HL-60 (cell line): ENCODE results near the gene LMBRD1.

Experiments
- CTCF ChIP-seq: IDR thresholded peaks from one replicate; pipeline ENCODE4 v1.5.1; 2011; ENCODE audit warnings: low read length, control low read depth, inconsistent platforms; ENCODE audit not compliant: insufficient read depth
- GABPA ChIP-seq: IDR thresholded peaks from 2 replicates; pipeline ENCODE4 v1.6.1; 2012; ENCODE audit warnings: low read depth
- POLR2AphosphoS5 ChIP-seq: IDR thresholded peaks from 2 replicates; pipeline ENCODE4 v1.6.1; 2012; ENCODE audit warnings: low read depth
- SPI1 ChIP-seq: IDR thresholded peaks from 2 replicates; pipeline ENCODE4 v1.6.1; 2012; ENCODE audit warnings: low read depth, mild to moderate bottlenecking, borderline replicate concordance
- TF ChIP-seq, protein P1 (sequence below): IDR thresholded peaks from 2 replicates; pipeline ENCODE4 v1.6.1; 2012; ENCODE audit warnings: low read depth; ENCODE audit not compliant: insufficient replicate concordance

DNA sequence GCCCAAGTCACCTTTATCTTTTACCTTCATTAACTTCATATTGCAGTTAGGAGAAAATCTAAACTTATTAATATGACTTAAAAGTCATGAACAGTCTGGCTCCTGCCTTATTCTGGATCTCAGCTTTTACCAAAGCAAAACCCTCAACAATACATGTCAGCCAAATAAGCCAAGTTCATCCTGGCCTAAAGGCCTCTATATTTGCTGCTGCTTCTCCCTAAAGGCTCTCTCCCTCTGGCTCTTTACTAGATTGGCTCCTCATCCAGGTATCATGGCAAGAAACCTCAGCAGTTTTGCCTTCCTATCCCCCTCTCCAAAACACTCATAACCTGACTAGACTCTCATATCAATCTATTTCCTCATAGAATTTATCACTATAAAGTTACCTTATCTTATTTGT lies 11.1 kb downstream of the LMBRD1 start:
- no peak for TF ChIP-seq CTCF
- no peak for TF ChIP-seq POLR2AphosphoS5
- TF ChIP-seq, protein P1, sequence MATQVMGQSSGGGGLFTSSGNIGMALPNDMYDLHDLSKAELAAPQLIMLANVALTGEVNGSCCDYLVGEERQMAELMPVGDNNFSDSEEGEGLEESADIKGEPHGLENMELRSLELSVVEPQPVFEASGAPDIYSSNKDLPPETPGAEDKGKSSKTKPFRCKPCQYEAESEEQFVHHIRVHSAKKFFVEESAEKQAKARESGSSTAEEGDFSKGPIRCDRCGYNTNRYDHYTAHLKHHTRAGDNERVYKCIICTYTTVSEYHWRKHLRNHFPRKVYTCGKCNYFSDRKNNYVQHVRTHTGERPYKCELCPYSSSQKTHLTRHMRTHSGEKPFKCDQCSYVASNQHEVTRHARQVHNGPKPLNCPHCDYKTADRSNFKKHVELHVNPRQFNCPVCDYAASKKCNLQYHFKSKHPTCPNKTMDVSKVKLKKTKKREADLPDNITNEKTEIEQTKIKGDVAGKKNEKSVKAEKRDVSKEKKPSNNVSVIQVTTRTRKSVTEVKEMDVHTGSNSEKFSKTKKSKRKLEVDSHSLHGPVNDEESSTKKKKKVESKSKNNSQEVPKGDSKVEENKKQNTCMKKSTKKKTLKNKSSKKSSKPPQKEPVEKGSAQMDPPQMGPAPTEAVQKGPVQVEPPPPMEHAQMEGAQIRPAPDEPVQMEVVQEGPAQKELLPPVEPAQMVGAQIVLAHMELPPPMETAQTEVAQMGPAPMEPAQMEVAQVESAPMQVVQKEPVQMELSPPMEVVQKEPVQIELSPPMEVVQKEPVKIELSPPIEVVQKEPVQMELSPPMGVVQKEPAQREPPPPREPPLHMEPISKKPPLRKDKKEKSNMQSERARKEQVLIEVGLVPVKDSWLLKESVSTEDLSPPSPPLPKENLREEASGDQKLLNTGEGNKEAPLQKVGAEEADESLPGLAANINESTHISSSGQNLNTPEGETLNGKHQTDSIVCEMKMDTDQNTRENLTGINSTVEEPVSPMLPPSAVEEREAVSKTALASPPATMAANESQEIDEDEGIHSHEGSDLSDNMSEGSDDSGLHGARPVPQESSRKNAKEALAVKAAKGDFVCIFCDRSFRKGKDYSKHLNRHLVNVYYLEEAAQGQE, result no peak
- no peak for TF ChIP-seq SPI1
- TF ChIP-seq GABPA, result no peak
